ENCODE data around the gene PCNT. TPM values are rescaled to one million over a fixed set of nuclear protein-coding genes. Genes with fewer than 3 reads are reported as not detected.
A peak's percentile ranks its signal among the peaks of the same experiment; 100 is the strongest.

Gene PCNT
- total RNA-seq, 6 donors from 2014 or later = 24.9 to 130 (median 44.4) TPM

GRCh38 chr21:46295996-46296752, 27.8 kb upstream of the PCNT start:
- Histone ChIP-seq H3K4me3 (peak overlapping the region in 2 of 4 donors; percentile 14 to 34), H3K4me1 (peaks cover 10 to 23% (median 14%) of the 10 kb centered on the region in 4 donors), H3K27me3 (peaks cover 0 to 9% (median 1%) of the 10 kb centered on the region in 4 donors), H3K36me3 (peaks cover 0 to 10% (median 6%) of the 10 kb centered on the region in 4 donors), H3K9me3 (no peaks in the 10 kb centered on the region), H3K27ac (peak overlapping the region in 1 of 4 donors; percentile 73)
- ATAC-seq (ENCODE audit: low FRiP score in 2 of 2) (peak; percentile 90 to 95), DNase-seq (peak; percentile 52 to 86)
- TF ChIP-seq, protein P1, sequence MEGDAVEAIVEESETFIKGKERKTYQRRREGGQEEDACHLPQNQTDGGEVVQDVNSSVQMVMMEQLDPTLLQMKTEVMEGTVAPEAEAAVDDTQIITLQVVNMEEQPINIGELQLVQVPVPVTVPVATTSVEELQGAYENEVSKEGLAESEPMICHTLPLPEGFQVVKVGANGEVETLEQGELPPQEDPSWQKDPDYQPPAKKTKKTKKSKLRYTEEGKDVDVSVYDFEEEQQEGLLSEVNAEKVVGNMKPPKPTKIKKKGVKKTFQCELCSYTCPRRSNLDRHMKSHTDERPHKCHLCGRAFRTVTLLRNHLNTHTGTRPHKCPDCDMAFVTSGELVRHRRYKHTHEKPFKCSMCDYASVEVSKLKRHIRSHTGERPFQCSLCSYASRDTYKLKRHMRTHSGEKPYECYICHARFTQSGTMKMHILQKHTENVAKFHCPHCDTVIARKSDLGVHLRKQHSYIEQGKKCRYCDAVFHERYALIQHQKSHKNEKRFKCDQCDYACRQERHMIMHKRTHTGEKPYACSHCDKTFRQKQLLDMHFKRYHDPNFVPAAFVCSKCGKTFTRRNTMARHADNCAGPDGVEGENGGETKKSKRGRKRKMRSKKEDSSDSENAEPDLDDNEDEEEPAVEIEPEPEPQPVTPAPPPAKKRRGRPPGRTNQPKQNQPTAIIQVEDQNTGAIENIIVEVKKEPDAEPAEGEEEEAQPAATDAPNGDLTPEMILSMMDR (IDR thresholded peaks at IDR 0.05) = no peak
- peak in 1 of 4 donors; percentile 47 for TF ChIP-seq POLR2A (IDR thresholded peaks at IDR 0.05)
- 68 to 74% methylated on average over 20 to 22 of the region's 29 CpGs for WGBS, 2 donors

- peak in 1 of 2 donors; percentile 87 for DNase-seq
- H3K36me3 ChIP-seq = peaks cover 0 to 5% (median 2%) of the 10 kb centered on the region in 4 donors
- peak overlapping the region in 3 of 4 donors; percentile 36 to 70 (median 43) for H3K27ac ChIP-seq
- no peaks in the 10 kb centered on the region for H3K9me3 ChIP-seq
- TF ChIP-seq, protein P1 (IDR thresholded peaks at IDR 0.05) = no peak
- TF ChIP-seq POLR2A (IDR thresholded peaks at IDR 0.05) (no peak), POLR2AphosphoS5 (IDR thresholded peaks at IDR 0.05) (no peak), EP300 (IDR thresholded peaks at IDR 0.05) (no peak)
- peak overlapping the region; percentile 42 to 62 (median 50) for H3K4me3 ChIP-seq
- peaks cover 10 to 23% (median 14%) of the 10 kb centered on the region in 4 donors for H3K4me1 ChIP-seq
- peak in 1 of 2 donors; percentile 43 for ATAC-seq (ENCODE audit: low FRiP score in 2 of 2)
- H3K27me3 ChIP-seq = peaks cover 0 to 9% (median 1%) of the 10 kb centered on the region in 4 donors
- WGBS, 2 donors = 6 to 9% methylated on average over 21 to 76 of the region's 84 CpGs
These were observed 26.4 kb upstream of the PCNT start for GRCh38 chr21:46297338-46298271.

- H3K27ac ChIP-seq = no peak overlapping the region
- H3K9me3 ChIP-seq = no peaks in the 10 kb centered on the region
- 67 to 92% methylated on average over 2 to 9 of the region's 9 CpGs for WGBS, 2 donors
- H3K4me3 ChIP-seq = no peak overlapping the region
- H3K36me3 ChIP-seq = peaks cover 0 to 5% (median 2%) of the 10 kb centered on the region in 4 donors
- no peak for TF ChIP-seq POLR2A (IDR thresholded peaks at IDR 0.05)
- TF ChIP-seq, protein P1 (IDR thresholded peaks at IDR 0.05) = no peak
- no peak for TF ChIP-seq POLR2AphosphoS5 (IDR thresholded peaks at IDR 0.05)
- no peak for TF ChIP-seq EP300 (IDR thresholded peaks at IDR 0.05)
- ATAC-seq (ENCODE audit: low FRiP score in 2 of 2) (no peak), DNase-seq (no peak)
- H3K4me1 ChIP-seq = peaks cover 10 to 23% (median 14%) of the 10 kb centered on the region in 4 donors
- H3K27me3 ChIP-seq = peaks cover 0 to 9% (median 1%) of the 10 kb centered on the region in 4 donors
These were observed 24.8 kb upstream of the PCNT start for GRCh38 chr21:46299167-46299566.

- Histone ChIP-seq H3K4me3 (no peak overlapping the region), H3K36me3 (peaks cover 0 to 11% (median 3%) of the 10 kb centered on the region in 4 donors), H3K9me3 (no peaks in the 10 kb centered on the region), H3K27ac (no peak overlapping the region), H3K27me3 (peaks cover 0 to 9% (median 1%) of the 10 kb centered on the region in 4 donors), H3K4me1 (peaks cover 10 to 15% (median 13%) of the 10 kb centered on the region in 4 donors)
- TF ChIP-seq POLR2A (IDR thresholded peaks at IDR 0.05) = no peak
- no peak for TF ChIP-seq EP300 (IDR thresholded peaks at IDR 0.05)
- no peak for TF ChIP-seq POLR2AphosphoS5 (IDR thresholded peaks at IDR 0.05)
- TF ChIP-seq, protein P1 (IDR thresholded peaks at IDR 0.05) = no peak
- ATAC-seq (ENCODE audit: low FRiP score in 2 of 2) (no peak), DNase-seq (no peak)
- WGBS, 2 donors = 92 to 98% methylated on average over 4 to 14 of the region's 14 CpGs
These were observed 22.2 kb upstream of the PCNT start for GRCh38 chr21:46301759-46302158.
